Small intestine (tissue), 7 donors: ENCODE data around the gene PUSL1. TPM values are rescaled to one million over a fixed set of nuclear protein-coding genes. Genes with fewer than 3 reads are reported as not detected.

Experiments
- DNase-seq, 2 donors: peaks; one replicate each; pipeline versions ENCODE4 v3.0.0 to v3.0.0-alpha.2; 2013
- FAIRE-seq: peaks from 2 replicates; lab custom pipeline; 2012; peaks lifted over from hg19 to GRCh38; lab: Jason Lieb, UNC
- H3K27ac ChIP-seq, 3 donors: one replicate each; pipeline ENCODE4 v1.5.1; 2013; ENCODE audit warnings: low read length in 2 of 3, mild to moderate bottlenecking in 2 of 3, control low read depth in 1 of 3, inconsistent platforms in 1 of 3, low read depth in 1 of 3, moderate library complexity in 1 of 3
- H3K27me3 ChIP-seq, 3 donors: one replicate each; pipeline ENCODE4 v1.6.1; 2013; ENCODE audit warnings: low read length in 3 of 3, inconsistent platforms in 1 of 3; ENCODE audit not compliant: control insufficient read depth in 3 of 3, insufficient read depth in 3 of 3
- H3K36me3 ChIP-seq, 3 donors: one replicate each; pipeline ENCODE4 v1.6.1; 2013; ENCODE audit warnings: low read length in 3 of 3, inconsistent platforms in 1 of 3, low read depth in 1 of 3, mild to moderate bottlenecking in 1 of 3, moderate library complexity in 1 of 3; ENCODE audit not compliant: control insufficient read depth in 3 of 3, insufficient read depth in 2 of 3
- H3K4me1 ChIP-seq, 3 donors: one replicate each; pipeline ENCODE4 v1.6.1; 2013; ENCODE audit warnings: low read length in 2 of 3, inconsistent platforms in 1 of 3, low read depth in 1 of 3, mild to moderate bottlenecking in 1 of 3, moderate library complexity in 1 of 3; ENCODE audit not compliant: control insufficient read depth in 3 of 3, insufficient read depth in 2 of 3
- H3K4me3 ChIP-seq, 3 donors: one replicate each; pipeline ENCODE4 v1.5.1; 2013; ENCODE audit warnings: low read length in 3 of 3, control low read depth in 1 of 3, inconsistent platforms in 1 of 3, low read depth in 1 of 3, mild to moderate bottlenecking in 1 of 3, moderate library complexity in 1 of 3
- H3K9me3 ChIP-seq, 2 donors: one replicate each; pipeline ENCODE4 v1.6.1; 2013; ENCODE audit warnings: low read depth in 1 of 2, low read length in 1 of 2; ENCODE audit not compliant: control insufficient read depth in 2 of 2, insufficient read depth in 1 of 2
- WGBS, 3 donors: extraction: QIAGEN DNeasy Blood & Tissue Kit; methylation state at CpG; one replicate each; pipeline ENCODE4 v1.1.7; 2013; 5-methylcytosine and 5-hydroxymethylcytosine counted together
- polyA plus RNA-seq, 4 donors: library from polyadenylated mRNA; stranded (reverse) in 3 of 4; unstranded in 1 of 4; fragments of 200-250 nt in 3 of 4; fragments of 120-200 nt in 1 of 4; gene quantifications; one replicate each; pipeline versions ENCODE4 v1.2.1 to v1.2.3, GENCODE V29; 2013
- donor health status: healthy with polysubstance abuse.
- donor health status: control.
- donor health status: control.
- donor health status: Bipolar disorder and iron deficiency.
- donor health status: healthy.

PUSL1 gene
- polyA plus RNA-seq, 4 donors, result 15.0 to 22.7 (median 18.4) TPM

- peaks cover 7 to 34% (median 13%) of the 10 kb centered on the region in 3 donors for H3K4me1 ChIP-seq
- H3K27ac ChIP-seq, result peak overlapping the region; percentile 69 to 85 (median 82)
- FAIRE-seq, result no peak
Measured at GRCh38 chr1:1307261-1307922, 1.0 kb upstream of the PUSL1 start.

GRCh38 chr1:1308756-1309250, 406 bp downstream of the PUSL1 start:
- FAIRE-seq, result no peak
- WGBS, 3 donors, result 0 to 1% (median 0%) methylated on average over 43 to 66 of the region's 66 CpGs
- H3K27me3 ChIP-seq, result no peaks in the 10 kb centered on the region
- H3K4me3 ChIP-seq, result peak overlapping the region; percentile 69 to 83 (median 70)
- H3K4me1 ChIP-seq, result peaks cover 7 to 34% (median 13%) of the 10 kb centered on the region in 3 donors
- DNase-seq, result no peak
- H3K27ac ChIP-seq, result peak overlapping the region; percentile 77 to 89 (median 78)
- no peaks in the 10 kb centered on the region for H3K9me3 ChIP-seq
- peaks cover 9 to 47% (median 9%) of the 10 kb centered on the region in 3 donors for H3K36me3 ChIP-seq

More at GRCh38 chr1:1307261-1307922, 1.0 kb upstream of the PUSL1 start:
- Histone ChIP-seq H3K36me3 (peaks cover 0 to 47% (median 4%) of the 10 kb centered on the region in 3 donors), H3K27me3 (no peaks in the 10 kb centered on the region), H3K9me3 (no peaks in the 10 kb centered on the region), H3K4me3 (peak overlapping the region; percentile 65 to 76 (median 68))
- 0 to 1% (median 1%) methylated on average over 31 to 83 of the region's 83 CpGs for WGBS, 3 donors
- peak in 1 of 2 donors; percentile 34 for DNase-seq

- Histone ChIP-seq H3K36me3 (peaks cover 11 to 53% (median 15%) of the 10 kb centered on the region in 3 donors), H3K4me3 (peak overlapping the region; percentile 69 to 83 (median 70)), H3K4me1 (peaks cover 7 to 33% (median 13%) of the 10 kb centered on the region in 3 donors), H3K27ac (peak overlapping the region; percentile 60 to 89 (median 78)), H3K9me3 (no peaks in the 10 kb centered on the region), H3K27me3 (no peaks in the 10 kb centered on the region)
- peak; percentile 50 to 66 for DNase-seq
- 14 to 29% (median 21%) methylated on average over 53 to 57 of the region's 57 CpGs for WGBS, 3 donors
- no peak for FAIRE-seq
Measured at GRCh38 chr1:1309251-1310108, 1.1 kb downstream of the PUSL1 start.

GRCh38 chr1:1310109-1310385, 1.6 kb downstream of the PUSL1 start:
- Histone ChIP-seq H3K4me3 (peak overlapping the region in 1 of 3 donors; percentile 70), H3K9me3 (no peaks in the 10 kb centered on the region), H3K4me1 (peaks cover 7 to 28% (median 12%) of the 10 kb centered on the region in 3 donors), H3K27me3 (no peaks in the 10 kb centered on the region), H3K36me3 (peaks cover 16 to 59% (median 18%) of the 10 kb centered on the region in 3 donors), H3K27ac (no peak overlapping the region)
- 76 to 78% (median 77%) methylated on average over 3 of the region's 3 CpGs for WGBS, 3 donors
- FAIRE-seq (no peak), DNase-seq (no peak)

GRCh38 chr1:1310476-1311053, 2.2 kb downstream of the PUSL1 start:
- no peak overlapping the region for H3K4me3 ChIP-seq
- peaks cover 7 to 23% (median 8%) of the 10 kb centered on the region in 3 donors for H3K4me1 ChIP-seq
- DNase-seq, result no peak
- no peak overlapping the region for H3K27ac ChIP-seq
- H3K27me3 ChIP-seq, result no peaks in the 10 kb centered on the region
- H3K36me3 ChIP-seq, result peaks cover 16 to 63% (median 18%) of the 10 kb centered on the region in 3 donors
- FAIRE-seq, result no peak
- H3K9me3 ChIP-seq, result no peaks in the 10 kb centered on the region
- WGBS, 3 donors, result 81 to 87% (median 85%) methylated on average over 21 of the region's 21 CpGs

- Histone ChIP-seq H3K9me3 (no peaks in the 10 kb centered on the region), H3K27ac (no peak overlapping the region), H3K36me3 (peaks cover 16 to 68% (median 21%) of the 10 kb centered on the region in 3 donors), H3K27me3 (no peaks in the 10 kb centered on the region), H3K4me3 (no peak overlapping the region), H3K4me1 (peaks cover under 1 to 14% (median 2%) of the 10 kb centered on the region in 3 donors)
- DNase-seq, result no peak
- 89 to 94% (median 89%) methylated on average over 20 to 22 of the region's 22 CpGs for WGBS, 3 donors
- no peak for FAIRE-seq
Measured at GRCh38 chr1:1311107-1312104, 3.0 kb downstream of the PUSL1 start.

- Histone ChIP-seq H3K9me3 (no peaks in the 10 kb centered on the region), H3K27ac (no peak overlapping the region), H3K36me3 (peaks cover 16 to 79% (median 21%) of the 10 kb centered on the region in 3 donors), H3K4me3 (no peak overlapping the region), H3K27me3 (no peaks in the 10 kb centered on the region), H3K4me1 (peaks cover 0 to 10% (median 0%) of the 10 kb centered on the region in 3 donors)
- WGBS, 3 donors, result 90 to 92% (median 92%) methylated on average over 49 of the region's 49 CpGs
- no peak for DNase-seq
- FAIRE-seq, result no peak
Measured at GRCh38 chr1:1312450-1313314, 4.3 kb downstream of the PUSL1 start.
